ENCODE results near the gene GNG2.

Gene GNG2

DNA sequence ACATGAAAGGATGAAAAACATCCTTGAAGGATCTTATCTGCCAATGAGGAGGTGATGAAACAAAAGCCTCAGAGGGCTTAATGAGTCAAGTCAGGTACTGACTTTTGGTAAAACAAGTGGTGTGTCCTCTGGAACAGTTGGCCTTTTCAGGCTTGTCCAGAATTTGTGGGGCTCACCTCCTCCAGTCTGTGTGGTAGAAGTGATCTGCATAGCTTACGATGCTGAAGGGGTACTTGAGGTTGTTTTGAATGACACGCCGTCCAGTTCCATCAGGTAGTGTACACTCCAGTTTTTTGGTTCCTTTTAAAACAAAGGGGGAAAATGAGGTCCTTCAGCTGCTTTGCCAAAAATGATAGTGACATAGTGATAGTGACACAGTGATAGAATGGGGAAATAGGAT is 145.9 kb downstream of the GNG2 start:
- Histone ChIP-seq H4K12ac (ENCODE audit: low read depth, low read length) (no peak overlapping the region), H3K4ac (ENCODE audit: low read depth, low read length) (no peak overlapping the region), H2BK12ac (ENCODE audit: low read length) (no peak overlapping the region), H2AFZ (ENCODE audit: insufficient read depth, low read length, poor library complexity) (no peak overlapping the region), H3K27ac (ENCODE audit: low read depth, low read length) (no peak overlapping the region), H3K18ac (ENCODE audit: low read length) (no peak overlapping the region), H4K91ac (ENCODE audit: low read depth, low read length) (no peak overlapping the region), H4K8ac (ENCODE audit: low read depth, low read length) (no peak overlapping the region), H3K36me3 (ENCODE audit: control insufficient read depth in 1 of 2, insufficient read depth in 2 of 2, low read length in 2 of 2) (peaks cover 17 to 42% of the 10 kb centered on the region in 2 experiments), H2AK5ac (ENCODE audit: low read length) (no peak overlapping the region), H2BK5ac (ENCODE audit: low read depth, low read length, poor library complexity) (no peak overlapping the region), H3K27me3 (ENCODE audit: insufficient read depth, low read length) (no peaks in the 10 kb centered on the region), H3K79me2 (ENCODE audit: control insufficient read depth, insufficient read depth, low read length, poor library complexity) (no peaks in the 10 kb centered on the region), H3K9me3 (ENCODE audit: insufficient read depth, low read depth, low read length) (no peaks in the 10 kb centered on the region), H3K4me3 (ENCODE audit: low read depth, low read length) (no peak overlapping the region), H3K4me1 (ENCODE audit: control insufficient read depth in 1 of 2, insufficient read depth in 2 of 2, low read length in 2 of 2) (peaks cover 2% of the 10 kb centered on the region in 2 experiments), H3K23ac (ENCODE audit: low read length) (no peak overlapping the region), H3K79me1 (ENCODE audit: low read length) (no peaks in the 10 kb centered on the region), H3K9ac (ENCODE audit: low read length) (no peak overlapping the region), H3K14ac (ENCODE audit: low read length) (no peak overlapping the region), H3K4me2 (ENCODE audit: low read length) (no peak overlapping the region), H2BK120ac (ENCODE audit: insufficient read depth, low read length, poor library complexity) (no peak overlapping the region)
- no CpG with 5 or more reads among the region's 3 CpGs for WGBS (ENCODE audit: extremely low coverage, insufficient coverage, insufficient read length)
- DNase-seq, result peak in 1 of 2 donors; percentile 40

- H3K4me2 ChIP-seq (ENCODE audit: low read length), result no peak overlapping the region
- H3K18ac ChIP-seq (ENCODE audit: low read length), result no peak overlapping the region
- H3K14ac ChIP-seq (ENCODE audit: low read length), result no peak overlapping the region
- peak in 1 of 2 donors; percentile 73 for DNase-seq
- no peak overlapping the region for H2BK120ac ChIP-seq (ENCODE audit: insufficient read depth, low read length, poor library complexity)
- no peak overlapping the region for H4K91ac ChIP-seq (ENCODE audit: low read depth, low read length)
- H3K23ac ChIP-seq (ENCODE audit: low read length), result no peak overlapping the region
- H3K27me3 ChIP-seq (ENCODE audit: insufficient read depth, low read length), result no peaks in the 10 kb centered on the region
- H4K12ac ChIP-seq (ENCODE audit: low read depth, low read length), result no peak overlapping the region
- no peaks in the 10 kb centered on the region for H3K79me2 ChIP-seq (ENCODE audit: control insufficient read depth, insufficient read depth, low read length, poor library complexity)
- H3K79me1 ChIP-seq (ENCODE audit: low read length), result no peaks in the 10 kb centered on the region
- H3K4me1 ChIP-seq (ENCODE audit: control insufficient read depth in 1 of 2, insufficient read depth in 2 of 2, low read length in 2 of 2), result peaks cover 2% of the 10 kb centered on the region in 2 experiments
- no peak overlapping the region for H3K27ac ChIP-seq (ENCODE audit: low read depth, low read length)
- WGBS (ENCODE audit: extremely low coverage, insufficient coverage, insufficient read length), result no CpG with 5 or more reads among the region's 1 CpG
- H3K4me3 ChIP-seq (ENCODE audit: low read depth, low read length), result no peak overlapping the region
- no peaks in the 10 kb centered on the region for H3K9me3 ChIP-seq (ENCODE audit: insufficient read depth, low read depth, low read length)
- no peak overlapping the region for H2AK5ac ChIP-seq (ENCODE audit: low read length)
- H2BK12ac ChIP-seq (ENCODE audit: low read length), result no peak overlapping the region
- H4K8ac ChIP-seq (ENCODE audit: low read depth, low read length), result no peak overlapping the region
- no peak overlapping the region for H3K4ac ChIP-seq (ENCODE audit: low read depth, low read length)
- no peak overlapping the region for H3K9ac ChIP-seq (ENCODE audit: low read length)
- H3K36me3 ChIP-seq (ENCODE audit: control insufficient read depth in 1 of 2, insufficient read depth in 2 of 2, low read length in 2 of 2), result peaks cover 19 to 45% of the 10 kb centered on the region in 2 experiments
- no peak overlapping the region for H2BK5ac ChIP-seq (ENCODE audit: low read depth, low read length, poor library complexity)
- no peak overlapping the region for H2AFZ ChIP-seq (ENCODE audit: insufficient read depth, low read length, poor library complexity)
These were observed 146.8 kb downstream of the GNG2 start for GRCh38 chr14:52007211-52007610.

DNA sequence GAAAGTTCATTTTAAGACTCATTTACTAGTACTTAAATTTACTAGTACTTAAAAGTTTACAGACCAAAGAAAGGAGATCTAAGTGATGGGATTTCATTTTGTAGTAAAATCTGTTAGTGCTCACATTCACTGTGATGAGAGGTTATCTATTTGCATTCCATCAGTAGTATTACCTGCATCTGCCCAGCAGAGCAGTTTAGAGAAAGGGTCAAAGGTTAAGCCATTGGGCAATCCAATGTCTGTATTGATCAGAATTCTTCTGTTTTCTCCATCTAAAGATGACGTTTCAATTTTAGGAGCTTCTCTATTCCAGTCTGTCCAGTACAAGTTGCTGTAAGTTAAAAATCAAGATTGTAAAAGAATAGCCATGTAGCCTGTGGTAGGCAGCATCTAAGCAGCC is 147.2 kb downstream of the GNG2 start:
- H2BK120ac ChIP-seq (ENCODE audit: insufficient read depth, low read length, poor library complexity), result no peak overlapping the region
- H3K79me2 ChIP-seq (ENCODE audit: control insufficient read depth, insufficient read depth, low read length, poor library complexity), result no peaks in the 10 kb centered on the region
- H3K18ac ChIP-seq (ENCODE audit: low read length), result no peak overlapping the region
- H4K8ac ChIP-seq (ENCODE audit: low read depth, low read length), result no peak overlapping the region
- no CpG with 5 or more reads among the region's 1 CpG for WGBS (ENCODE audit: extremely low coverage, insufficient coverage, insufficient read length)
- no peaks in the 10 kb centered on the region for H3K79me1 ChIP-seq (ENCODE audit: low read length)
- H4K12ac ChIP-seq (ENCODE audit: low read depth, low read length), result no peak overlapping the region
- H3K23ac ChIP-seq (ENCODE audit: low read length), result no peak overlapping the region
- H3K4me1 ChIP-seq (ENCODE audit: control insufficient read depth in 1 of 2, insufficient read depth in 2 of 2, low read length in 2 of 2), result peaks cover 2% of the 10 kb centered on the region in 2 experiments
- no peaks in the 10 kb centered on the region for H3K9me3 ChIP-seq (ENCODE audit: insufficient read depth, low read depth, low read length)
- H2AFZ ChIP-seq (ENCODE audit: insufficient read depth, low read length, poor library complexity), result no peak overlapping the region
- no peak overlapping the region for H4K91ac ChIP-seq (ENCODE audit: low read depth, low read length)
- H2BK12ac ChIP-seq (ENCODE audit: low read length), result no peak overlapping the region
- H2BK5ac ChIP-seq (ENCODE audit: low read depth, low read length, poor library complexity), result no peak overlapping the region
- H3K4me3 ChIP-seq (ENCODE audit: low read depth, low read length), result no peak overlapping the region
- no peak overlapping the region for H3K9ac ChIP-seq (ENCODE audit: low read length)
- H3K4me2 ChIP-seq (ENCODE audit: low read length), result no peak overlapping the region
- no peaks in the 10 kb centered on the region for H3K27me3 ChIP-seq (ENCODE audit: insufficient read depth, low read length)
- H3K4ac ChIP-seq (ENCODE audit: low read depth, low read length), result no peak overlapping the region
- H2AK5ac ChIP-seq (ENCODE audit: low read length), result no peak overlapping the region
- peak in 1 of 2 donors; percentile 66 for DNase-seq
- peaks cover 16 to 42% of the 10 kb centered on the region in 2 experiments for H3K36me3 ChIP-seq (ENCODE audit: control insufficient read depth in 1 of 2, insufficient read depth in 2 of 2, low read length in 2 of 2)
- H3K14ac ChIP-seq (ENCODE audit: low read length), result no peak overlapping the region
- peak overlapping the region; percentile 45 for H3K27ac ChIP-seq (ENCODE audit: low read depth, low read length)

DNA sequence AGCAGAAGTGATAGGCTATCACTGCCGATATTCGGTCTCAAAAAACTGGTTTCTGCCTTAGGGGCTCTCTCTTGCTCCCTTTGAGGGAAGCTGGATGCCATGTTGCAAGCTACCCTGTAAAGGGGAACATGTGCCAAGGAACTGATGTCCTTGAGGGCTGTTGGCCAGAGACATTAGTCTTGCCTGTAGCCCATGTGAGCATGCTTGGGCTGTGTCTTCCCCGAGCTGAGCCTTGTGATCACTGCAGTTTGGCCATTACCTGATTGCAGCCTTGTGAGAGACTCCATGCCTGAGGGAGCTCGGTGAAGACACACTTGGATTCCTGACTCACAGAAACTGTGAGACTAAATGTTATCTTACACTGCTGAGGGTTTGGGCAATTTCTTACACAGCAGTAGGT is 147.7 kb downstream of the GNG2 start:
- peaks cover 16 to 41% of the 10 kb centered on the region in 2 experiments for H3K36me3 ChIP-seq (ENCODE audit: control insufficient read depth in 1 of 2, insufficient read depth in 2 of 2, low read length in 2 of 2)
- no peak overlapping the region for H2BK5ac ChIP-seq (ENCODE audit: low read depth, low read length, poor library complexity)
- H2AFZ ChIP-seq (ENCODE audit: insufficient read depth, low read length, poor library complexity), result no peak overlapping the region
- peak; percentile 7 to 47 for DNase-seq
- H4K91ac ChIP-seq (ENCODE audit: low read depth, low read length), result no peak overlapping the region
- H3K23ac ChIP-seq (ENCODE audit: low read length), result no peak overlapping the region
- no peak overlapping the region for H3K14ac ChIP-seq (ENCODE audit: low read length)
- no peak overlapping the region for H2BK120ac ChIP-seq (ENCODE audit: insufficient read depth, low read length, poor library complexity)
- no peak overlapping the region for H2AK5ac ChIP-seq (ENCODE audit: low read length)
- H4K12ac ChIP-seq (ENCODE audit: low read depth, low read length), result no peak overlapping the region
- no peak overlapping the region for H2BK12ac ChIP-seq (ENCODE audit: low read length)
- no peak overlapping the region for H3K9ac ChIP-seq (ENCODE audit: low read length)
- H3K27ac ChIP-seq (ENCODE audit: low read depth, low read length), result peak overlapping the region; percentile 45
- no peak overlapping the region for H4K8ac ChIP-seq (ENCODE audit: low read depth, low read length)
- no peak overlapping the region for H3K4me3 ChIP-seq (ENCODE audit: low read depth, low read length)
- H3K9me3 ChIP-seq (ENCODE audit: insufficient read depth, low read depth, low read length), result no peaks in the 10 kb centered on the region
- H3K18ac ChIP-seq (ENCODE audit: low read length), result no peak overlapping the region
- no CpG with 5 or more reads among the region's 4 CpGs for WGBS (ENCODE audit: extremely low coverage, insufficient coverage, insufficient read length)
- H3K79me1 ChIP-seq (ENCODE audit: low read length), result no peaks in the 10 kb centered on the region
- peaks cover 2% of the 10 kb centered on the region in 2 experiments for H3K4me1 ChIP-seq (ENCODE audit: control insufficient read depth in 1 of 2, insufficient read depth in 2 of 2, low read length in 2 of 2)
- H3K4ac ChIP-seq (ENCODE audit: low read depth, low read length), result no peak overlapping the region
- H3K27me3 ChIP-seq (ENCODE audit: insufficient read depth, low read length), result no peaks in the 10 kb centered on the region
- no peak overlapping the region for H3K4me2 ChIP-seq (ENCODE audit: low read length)
- no peaks in the 10 kb centered on the region for H3K79me2 ChIP-seq (ENCODE audit: control insufficient read depth, insufficient read depth, low read length, poor library complexity)

All from trophoblast cell (in vitro differentiated cells and primary cell).